Measurements from ENCODE around the gene RASL11B.

The RASL11B gene

GRCh38 chr4:52873861-52874343 is 11.8 kb downstream of the RASL11B start:
- H3K4me3 ChIP-seq (ENCODE audit: low read length), result no peak overlapping the region
- TF ChIP-seq ZNF274 (IDR thresholded peaks at IDR 0.05; ENCODE audit: low read depth, low read length), result no peak

- TF ChIP-seq ZNF274 (IDR thresholded peaks at IDR 0.05; ENCODE audit: low read depth, low read length), result no peak
- no peak overlapping the region for H3K4me3 ChIP-seq (ENCODE audit: low read length)
Measured at GRCh38 chr4:52874948-52875347, 12.8 kb downstream of the RASL11B start.

GRCh38 chr4:52876069-52876468 is 14.0 kb downstream of the RASL11B start:
- TF ChIP-seq ZNF274 (IDR thresholded peaks at IDR 0.05; ENCODE audit: low read depth, low read length), result no peak
- H3K4me3 ChIP-seq (ENCODE audit: low read length), result no peak overlapping the region

- TF ChIP-seq ZNF274 (IDR thresholded peaks at IDR 0.05; ENCODE audit: low read depth, low read length), result no peak
- no peak overlapping the region for H3K4me3 ChIP-seq (ENCODE audit: low read length)
Measured at GRCh38 chr4:52877036-52877435, 14.9 kb downstream of the RASL11B start.

GRCh38 chr4:52877694-52878093 is 15.6 kb downstream of the RASL11B start:
- TF ChIP-seq ZNF274 (IDR thresholded peaks at IDR 0.05; ENCODE audit: low read depth, low read length), result no peak
- H3K4me3 ChIP-seq (ENCODE audit: low read length), result no peak overlapping the region

GRCh38 chr4:52879471-52879870 is 17.4 kb downstream of the RASL11B start:
- no peak for TF ChIP-seq ZNF274 (IDR thresholded peaks at IDR 0.05; ENCODE audit: low read depth, low read length)
- H3K4me3 ChIP-seq (ENCODE audit: low read length), result no peak overlapping the region

GRCh38 chr4:52880994-52881393 is 18.9 kb downstream of the RASL11B start:
- no peak for TF ChIP-seq ZNF274 (IDR thresholded peaks at IDR 0.05; ENCODE audit: low read depth, low read length)
- H3K4me3 ChIP-seq (ENCODE audit: low read length), result no peak overlapping the region

- no peak overlapping the region for H3K4me3 ChIP-seq (ENCODE audit: low read length)
- no peak for TF ChIP-seq ZNF274 (IDR thresholded peaks at IDR 0.05; ENCODE audit: low read depth, low read length)
Measured at GRCh38 chr4:52883183-52883621, 21.1 kb downstream of the RASL11B start.

GRCh38 chr4:52883707-52884669 is 21.9 kb downstream of the RASL11B start:
- H3K4me3 ChIP-seq (ENCODE audit: low read length), result no peak overlapping the region
- TF ChIP-seq ZNF274 (IDR thresholded peaks at IDR 0.05; ENCODE audit: low read depth, low read length), result no peak

GRCh38 chr4:52884994-52885393 is 22.9 kb downstream of the RASL11B start:
- no peak overlapping the region for H3K4me3 ChIP-seq (ENCODE audit: low read length)
- TF ChIP-seq ZNF274 (IDR thresholded peaks at IDR 0.05; ENCODE audit: low read depth, low read length), result no peak

- H3K4me3 ChIP-seq (ENCODE audit: low read length), result no peak overlapping the region
- no peak for TF ChIP-seq ZNF274 (IDR thresholded peaks at IDR 0.05; ENCODE audit: low read depth, low read length)
Measured at GRCh38 chr4:52889354-52889753, 27.2 kb downstream of the RASL11B start.

GRCh38 chr4:52889778-52890520 is 27.8 kb downstream of the RASL11B start:
- TF ChIP-seq ZNF274 (IDR thresholded peaks at IDR 0.05; ENCODE audit: low read depth, low read length), result no peak

GRCh38 chr4:52890521-52890791 is 28.3 kb downstream of the RASL11B start:
- no peak for TF ChIP-seq ZNF274 (IDR thresholded peaks at IDR 0.05; ENCODE audit: low read depth, low read length)
- no peak overlapping the region for H3K4me3 ChIP-seq (ENCODE audit: low read length)

More at GRCh38 chr4:52889778-52890520, 27.8 kb downstream of the RASL11B start:
- no peak overlapping the region for H3K4me3 ChIP-seq (ENCODE audit: low read length)

GRCh38 chr4:52891743-52892142 is 29.6 kb downstream of the RASL11B start:
- TF ChIP-seq ZNF274 (IDR thresholded peaks at IDR 0.05; ENCODE audit: low read depth, low read length), result no peak
- H3K4me3 ChIP-seq (ENCODE audit: low read length), result no peak overlapping the region

GRCh38 chr4:52892880-52893279 is 30.8 kb downstream of the RASL11B start:
- TF ChIP-seq ZNF274 (IDR thresholded peaks at IDR 0.05; ENCODE audit: low read depth, low read length), result no peak
- no peak overlapping the region for H3K4me3 ChIP-seq (ENCODE audit: low read length)

Data from GM08714 (cell line).